GM12875 (cell line): ENCODE results near the gene TIMP3.

ENCODE experiments used
- H3K4me3 ChIP-seq: one replicate; pipeline ENCODE4 v1.5.1; 2011; ENCODE audit warnings: low read depth, low read length, control low read depth
- CTCF ChIP-seq: IDR thresholded peaks from 2 replicates; pipeline ENCODE4 v1.5.1; 2011; ENCODE audit warnings: low read depth, mild to moderate bottlenecking, control low read depth, inconsistent platforms, low read length, moderate library complexity, borderline replicate concordance; ENCODE audit not compliant: insufficient read depth

TIMP3 gene

GRCh38 chr22:32897400-32897799, 95.9 kb downstream of the TIMP3 start:
- H3K4me3 ChIP-seq = no peak overlapping the region

GRCh38 chr22:32900886-32901635, 99.6 kb downstream of the TIMP3 start:
- TF ChIP-seq CTCF = no peak
- H3K4me3 ChIP-seq = no peak overlapping the region

More at GRCh38 chr22:32897400-32897799, 95.9 kb downstream of the TIMP3 start:
- no peak for TF ChIP-seq CTCF

GRCh38 chr22:32901925-32902324, 100.4 kb downstream of the TIMP3 start:
- TF ChIP-seq CTCF = no peak
- no peak overlapping the region for H3K4me3 ChIP-seq

- no peak overlapping the region for H3K4me3 ChIP-seq
- TF ChIP-seq CTCF = no peak
These were observed 102.0 kb downstream of the TIMP3 start for GRCh38 chr22:32903507-32903906.

GRCh38 chr22:32904044-32904443, 102.5 kb downstream of the TIMP3 start:
- TF ChIP-seq CTCF = no peak
- no peak overlapping the region for H3K4me3 ChIP-seq

GRCh38 chr22:32905400-32905799, 103.9 kb downstream of the TIMP3 start:
- no peak overlapping the region for H3K4me3 ChIP-seq
- no peak for TF ChIP-seq CTCF
